Measurements from ENCODE around the gene TRIP10.
"Not testable (repeated sequence)": the region's sequence is repeated elsewhere in the genome, so short reads cannot be mapped to it uniquely, and the experiment has no call there.

DNA sequence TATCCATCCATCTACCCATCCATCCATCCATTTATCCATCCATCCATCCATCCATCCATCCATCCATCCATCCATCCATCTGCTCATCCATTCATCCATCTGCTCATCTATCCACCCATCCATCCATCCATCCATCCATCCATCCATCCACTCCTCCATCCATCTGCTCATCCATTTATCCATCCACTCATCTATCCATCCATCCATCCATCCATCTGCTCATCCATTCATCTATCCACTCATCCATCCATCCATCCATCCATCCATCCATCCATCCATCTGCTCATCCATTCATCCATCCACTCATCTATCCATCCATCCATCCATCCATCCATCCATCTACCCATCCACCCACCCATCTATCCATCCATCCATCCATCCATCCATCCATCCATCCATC, 36.6 kb downstream of the TRIP10 start:
- TF ChIP-seq, protein P1, sequence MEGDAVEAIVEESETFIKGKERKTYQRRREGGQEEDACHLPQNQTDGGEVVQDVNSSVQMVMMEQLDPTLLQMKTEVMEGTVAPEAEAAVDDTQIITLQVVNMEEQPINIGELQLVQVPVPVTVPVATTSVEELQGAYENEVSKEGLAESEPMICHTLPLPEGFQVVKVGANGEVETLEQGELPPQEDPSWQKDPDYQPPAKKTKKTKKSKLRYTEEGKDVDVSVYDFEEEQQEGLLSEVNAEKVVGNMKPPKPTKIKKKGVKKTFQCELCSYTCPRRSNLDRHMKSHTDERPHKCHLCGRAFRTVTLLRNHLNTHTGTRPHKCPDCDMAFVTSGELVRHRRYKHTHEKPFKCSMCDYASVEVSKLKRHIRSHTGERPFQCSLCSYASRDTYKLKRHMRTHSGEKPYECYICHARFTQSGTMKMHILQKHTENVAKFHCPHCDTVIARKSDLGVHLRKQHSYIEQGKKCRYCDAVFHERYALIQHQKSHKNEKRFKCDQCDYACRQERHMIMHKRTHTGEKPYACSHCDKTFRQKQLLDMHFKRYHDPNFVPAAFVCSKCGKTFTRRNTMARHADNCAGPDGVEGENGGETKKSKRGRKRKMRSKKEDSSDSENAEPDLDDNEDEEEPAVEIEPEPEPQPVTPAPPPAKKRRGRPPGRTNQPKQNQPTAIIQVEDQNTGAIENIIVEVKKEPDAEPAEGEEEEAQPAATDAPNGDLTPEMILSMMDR (optimal IDR thresholded peaks at IDR 0.05 in 1 of 3, IDR thresholded peaks at IDR 0.05 in 1 of 3, conservative IDR thresholded peaks at IDR 0.05 in 1 of 3; ENCODE audit: extremely low read depth in 1 of 3, insufficient read depth in 2 of 3, low read length in 3 of 3): not testable (repeated sequence)
- not testable (repeated sequence) for TF ChIP-seq EZH2 (IDR thresholded peaks at IDR 0.05; ENCODE audit: low read length)
